Measurements from ENCODE around the gene THAP3.

Gene THAP3

DNA sequence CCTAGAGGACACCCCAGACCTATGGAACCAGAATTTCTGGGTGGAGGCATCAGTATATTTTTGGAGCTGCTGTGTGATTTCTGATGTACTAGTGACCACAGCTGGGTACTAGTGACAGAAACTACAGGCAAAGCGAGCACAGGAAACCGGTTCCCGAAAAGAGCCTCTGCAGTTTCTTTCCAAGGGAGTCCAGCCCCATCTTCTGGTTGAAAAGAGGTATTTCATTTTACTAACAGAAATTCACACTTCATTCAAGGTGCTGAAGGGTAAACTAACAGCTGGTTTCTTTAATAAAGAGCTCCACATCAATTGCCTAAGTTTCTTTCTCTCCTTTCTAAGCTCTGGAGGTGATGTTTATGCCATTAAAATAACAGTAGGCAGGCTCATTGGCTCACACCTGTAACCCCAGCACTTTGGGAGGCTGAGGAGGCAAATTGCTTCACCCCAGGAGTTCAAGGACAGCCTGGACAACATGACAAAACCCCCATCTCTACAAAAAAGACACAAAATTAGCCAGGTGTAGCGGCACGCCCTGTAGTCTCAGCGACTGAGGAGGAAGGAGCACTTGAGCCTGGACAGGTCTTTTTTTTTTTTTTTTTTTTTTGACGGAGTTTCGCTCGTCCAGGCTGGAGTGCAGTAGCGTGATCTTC lies 22.0 kb downstream of the THAP3 start:
- no peaks in the 10 kb centered on the region for H3K9me3 ChIP-seq (ENCODE audit: insufficient read depth, low read depth, low read length)
- no peaks in the 10 kb centered on the region for H3K27me3 ChIP-seq (ENCODE audit: insufficient read depth, low read length, poor library complexity, severe bottlenecking)
- no peak for TF ChIP-seq EZH2phosphoT487 (IDR thresholded peaks at IDR 0.05; ENCODE audit: borderline replicate concordance)
- TF ChIP-seq, protein P1, sequence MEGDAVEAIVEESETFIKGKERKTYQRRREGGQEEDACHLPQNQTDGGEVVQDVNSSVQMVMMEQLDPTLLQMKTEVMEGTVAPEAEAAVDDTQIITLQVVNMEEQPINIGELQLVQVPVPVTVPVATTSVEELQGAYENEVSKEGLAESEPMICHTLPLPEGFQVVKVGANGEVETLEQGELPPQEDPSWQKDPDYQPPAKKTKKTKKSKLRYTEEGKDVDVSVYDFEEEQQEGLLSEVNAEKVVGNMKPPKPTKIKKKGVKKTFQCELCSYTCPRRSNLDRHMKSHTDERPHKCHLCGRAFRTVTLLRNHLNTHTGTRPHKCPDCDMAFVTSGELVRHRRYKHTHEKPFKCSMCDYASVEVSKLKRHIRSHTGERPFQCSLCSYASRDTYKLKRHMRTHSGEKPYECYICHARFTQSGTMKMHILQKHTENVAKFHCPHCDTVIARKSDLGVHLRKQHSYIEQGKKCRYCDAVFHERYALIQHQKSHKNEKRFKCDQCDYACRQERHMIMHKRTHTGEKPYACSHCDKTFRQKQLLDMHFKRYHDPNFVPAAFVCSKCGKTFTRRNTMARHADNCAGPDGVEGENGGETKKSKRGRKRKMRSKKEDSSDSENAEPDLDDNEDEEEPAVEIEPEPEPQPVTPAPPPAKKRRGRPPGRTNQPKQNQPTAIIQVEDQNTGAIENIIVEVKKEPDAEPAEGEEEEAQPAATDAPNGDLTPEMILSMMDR (conservative IDR thresholded peaks at IDR 0.05; ENCODE audit: low read length) = peak; percentile 72
- H3K36me3 ChIP-seq (ENCODE audit: insufficient read depth, low read length) = peaks cover 23% of the 10 kb centered on the region; the same call in 1 of the 2 replicates
- H3K4me3 ChIP-seq (ENCODE audit: low read length, poor library complexity, severe bottlenecking) = no peak overlapping the region
- no peaks in the 10 kb centered on the region for H3K79me2 ChIP-seq (ENCODE audit: insufficient read depth, low read length)
- no peak overlapping the region for H2AFZ ChIP-seq (ENCODE audit: low read length)
- no peaks in the 10 kb centered on the region for H3K4me1 ChIP-seq (ENCODE audit: insufficient read depth, low read length, poor library complexity, severe bottlenecking)
- H3K4me2 ChIP-seq (ENCODE audit: low read depth, low read length, poor library complexity, severe bottlenecking) = no peak overlapping the region
- no peak overlapping the region for H3K9ac ChIP-seq (ENCODE audit: low read depth, low read length, poor library complexity, severe bottlenecking)
- no peaks in the 10 kb centered on the region for H4K20me1 ChIP-seq (ENCODE audit: insufficient read depth, low read length, poor library complexity, severe bottlenecking)
- H3F3A ChIP-seq (ENCODE audit: low read depth) = no peaks in the 10 kb centered on the region
- no peaks in the 10 kb centered on the region for H3K9me2 ChIP-seq (replicated peaks; ENCODE audit: low read depth, low read length)

DNA sequence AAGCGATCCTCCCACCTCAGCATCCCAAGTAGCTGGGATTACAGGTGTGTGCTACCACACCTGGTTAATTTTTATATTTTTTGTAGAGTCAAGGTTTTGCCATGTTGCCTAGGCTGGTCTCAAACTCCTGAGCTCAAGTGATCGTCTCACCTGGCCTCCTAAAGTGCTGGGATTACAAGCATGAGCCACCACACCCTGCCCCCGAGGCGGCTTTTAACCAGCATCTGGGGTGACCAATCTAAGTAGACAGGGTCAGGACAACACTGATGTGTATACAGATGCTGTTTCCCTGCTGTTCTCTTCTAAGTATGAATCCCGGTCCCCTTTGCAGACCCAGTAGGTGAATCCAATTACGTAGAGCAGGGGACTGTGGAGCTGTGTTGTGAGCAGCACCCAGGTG lies 23.9 kb downstream of the THAP3 start:
- H3K9me2 ChIP-seq (replicated peaks; ENCODE audit: low read depth, low read length) = no peaks in the 10 kb centered on the region
- H3F3A ChIP-seq (ENCODE audit: low read depth) = no peaks in the 10 kb centered on the region
- H3K9me3 ChIP-seq (ENCODE audit: insufficient read depth, low read depth, low read length) = no peaks in the 10 kb centered on the region
- TF ChIP-seq, protein P1 (conservative IDR thresholded peaks at IDR 0.05; ENCODE audit: low read length) = no peak
- no peak for TF ChIP-seq EZH2phosphoT487 (IDR thresholded peaks at IDR 0.05; ENCODE audit: borderline replicate concordance)
- no peak overlapping the region for H2AFZ ChIP-seq (ENCODE audit: low read length)
- no peaks in the 10 kb centered on the region for H3K4me1 ChIP-seq (ENCODE audit: insufficient read depth, low read length, poor library complexity, severe bottlenecking)
- no peak overlapping the region for H3K4me3 ChIP-seq (ENCODE audit: low read length, poor library complexity, severe bottlenecking)
- H3K36me3 ChIP-seq (ENCODE audit: insufficient read depth, low read length) = peaks cover 43% of the 10 kb centered on the region; the same call in 1 of the 2 replicates
- H3K79me2 ChIP-seq (ENCODE audit: insufficient read depth, low read length) = no peaks in the 10 kb centered on the region
- no peak overlapping the region for H3K9ac ChIP-seq (ENCODE audit: low read depth, low read length, poor library complexity, severe bottlenecking)
- H3K27me3 ChIP-seq (ENCODE audit: insufficient read depth, low read length, poor library complexity, severe bottlenecking) = no peaks in the 10 kb centered on the region
- no peaks in the 10 kb centered on the region for H4K20me1 ChIP-seq (ENCODE audit: insufficient read depth, low read length, poor library complexity, severe bottlenecking)
- H3K4me2 ChIP-seq (ENCODE audit: low read depth, low read length, poor library complexity, severe bottlenecking) = no peak overlapping the region

DNA sequence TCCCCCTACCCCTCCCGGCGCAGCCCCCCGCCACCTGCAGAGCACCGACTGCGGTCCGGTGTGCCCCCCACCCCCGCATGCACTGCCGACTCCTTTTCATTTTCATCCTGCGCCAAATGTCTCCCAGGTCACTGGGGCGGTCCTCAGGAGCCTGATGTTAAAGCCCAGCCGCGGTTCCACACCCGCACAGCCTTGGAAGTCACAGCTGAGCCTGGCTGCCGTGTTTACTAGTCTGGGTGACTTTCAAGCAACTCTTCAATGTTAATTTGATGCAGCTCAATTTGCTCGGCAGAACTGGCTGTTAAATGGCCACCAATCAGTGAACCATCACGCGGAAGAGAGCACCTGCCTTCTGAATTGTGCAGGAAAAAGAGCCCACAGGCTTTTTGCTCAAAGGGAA lies 27.2 kb downstream of the THAP3 start:
- TF ChIP-seq EZH2phosphoT487 (IDR thresholded peaks at IDR 0.05; ENCODE audit: borderline replicate concordance) = no peak
- TF ChIP-seq, protein P1 (conservative IDR thresholded peaks at IDR 0.05; ENCODE audit: low read length) = no peak
- Histone ChIP-seq H3K79me2 (ENCODE audit: insufficient read depth, low read length) (no peaks in the 10 kb centered on the region), H3K9me3 (ENCODE audit: insufficient read depth, low read depth, low read length) (no peaks in the 10 kb centered on the region), H3K4me1 (ENCODE audit: insufficient read depth, low read length, poor library complexity, severe bottlenecking) (no peaks in the 10 kb centered on the region), H3K27me3 (ENCODE audit: insufficient read depth, low read length, poor library complexity, severe bottlenecking) (no peaks in the 10 kb centered on the region), H3K9me2 (replicated peaks; ENCODE audit: low read depth, low read length) (no peaks in the 10 kb centered on the region), H3K4me3 (ENCODE audit: low read length, poor library complexity, severe bottlenecking) (no peak overlapping the region), H3F3A (ENCODE audit: low read depth) (no peaks in the 10 kb centered on the region), H2AFZ (ENCODE audit: low read length) (no peak overlapping the region), H3K36me3 (ENCODE audit: insufficient read depth, low read length) (peaks cover 41% of the 10 kb centered on the region; the same call in 1 of the 2 replicates), H4K20me1 (ENCODE audit: insufficient read depth, low read length, poor library complexity, severe bottlenecking) (no peaks in the 10 kb centered on the region), H3K4me2 (ENCODE audit: low read depth, low read length, poor library complexity, severe bottlenecking) (no peak overlapping the region), H3K9ac (ENCODE audit: low read depth, low read length, poor library complexity, severe bottlenecking) (no peak overlapping the region)
